ENCODE data around the gene ZSWIM8. TPM values are rescaled to one million over a fixed set of nuclear protein-coding genes. Genes with fewer than 3 reads are reported as not detected.

ZSWIM8 gene
- total and polyA plus RNA-seq, 2 of the 8 experiments (the other 6 are each of a cell fraction or from before 2014, with no cell fraction given), result 44.7 to 99.7 TPM

GRCh38 chr10:73750819-73751218 is 34.6 kb upstream of the ZSWIM8 start:
- no peaks in the 10 kb centered on the region for H3K4me1 ChIP-seq (replicated peaks in 1 of 4; ENCODE audit: control insufficient read depth in 3 of 4, insufficient read depth in 4 of 4, low read length in 3 of 4)
- H3K18ac ChIP-seq (ENCODE audit: extremely low read depth, low read length), result no peak overlapping the region
- no peaks in the 10 kb centered on the region for H3K9me3 ChIP-seq (ENCODE audit: insufficient read depth in 2 of 2, low read depth in 1 of 2, low read length in 1 of 2)
- H3K14ac ChIP-seq (ENCODE audit: insufficient read length), result no peak overlapping the region
- 89% methylated on average over 1 of the region's 1 CpG; no CpG with 5 or more reads in 1 of the 2 experiments for WGBS, 2 experiments (ENCODE audit: extremely low coverage in 1 of 2, insufficient coverage in 1 of 2, insufficient read length in 1 of 2, insufficient replicate concordance in 2 of 2, low coverage in 1 of 2, low lambda C conversion rate in 2 of 2, missing lambda C conversion rate in 1 of 2)
- peaks cover 11 to 20% (median 17%) of the 10 kb centered on the region in 4 experiments; a peak in 7 of 8 replicates for H3K36me3 ChIP-seq (ENCODE audit: control insufficient read depth in 2 of 4, insufficient read depth in 4 of 4, low read length in 3 of 4)
- no peak overlapping the region for H2BK12ac ChIP-seq (ENCODE audit: low read depth, low read length)
- CTCF ChIA-PET (ENCODE audit: partially characterized antibody), result no interaction called here
- no peak overlapping the region for H2AK5ac ChIP-seq (ENCODE audit: low read depth, low read length)
- DNase-seq (ENCODE audit: low read depth in 1 of 2, low spot score in 2 of 2) (no peak), FAIRE-seq (no peak)
- POLR2A ChIA-PET (ENCODE audit: partially characterized antibody), result interaction anchor here (5.8 kb wide), 1 partner anchor 8 kb away, joined by 35 read pairs; the partner anchor contains the start of gene SEC24C
- no peaks in the 10 kb centered on the region for H3K23me2 ChIP-seq (ENCODE audit: low read depth, low read length)
- H3K79me2 ChIP-seq (ENCODE audit: control insufficient read depth in 1 of 2, insufficient read depth in 2 of 2, low read length in 2 of 2), result peaks cover 0 to 15% of the 10 kb centered on the region in 2 experiments; a peak in 2 of 4 replicates
- no peak overlapping the region for H4K8ac ChIP-seq (ENCODE audit: extremely low read depth, insufficient read depth, low read length)
- H4K91ac ChIP-seq (replicated peaks; ENCODE audit: insufficient read length, low read length), result no peak overlapping the region
- H3K27me3 ChIP-seq (replicated peaks in 1 of 4; ENCODE audit: control insufficient read depth in 3 of 4, extremely low read depth in 1 of 4, insufficient read depth in 3 of 4, low read length in 3 of 4), result no peaks in the 10 kb centered on the region
- no peak overlapping the region for H2AFZ ChIP-seq (ENCODE audit: low read length)
- H3K56ac ChIP-seq (replicated peaks; ENCODE audit: insufficient read length, low read depth, low read length), result no peak overlapping the region
- no peak overlapping the region for H2BK15ac ChIP-seq (ENCODE audit: low read length)
- no peak overlapping the region for H3K27ac ChIP-seq (ENCODE audit: low read depth, low read length)
- H4K20me1 ChIP-seq (replicated peaks in 1 of 2; ENCODE audit: control insufficient read depth in 1 of 2, insufficient read depth in 2 of 2, low read length in 2 of 2), result peaks cover 0 to 6% of the 10 kb centered on the region in 2 experiments
- peaks cover 14% of the 10 kb centered on the region for H3K79me1 ChIP-seq (ENCODE audit: low read depth, low read length)
- no peak overlapping the region for H2BK5ac ChIP-seq (ENCODE audit: low read depth, low read length)
- H2BK120ac ChIP-seq (replicated peaks; ENCODE audit: low read depth, low read length), result no peak overlapping the region
- H3K4me2 ChIP-seq (ENCODE audit: insufficient read depth in 1 of 2, low read depth in 2 of 2, low read length in 2 of 2), result no peak overlapping the region
- H3K4ac ChIP-seq (replicated peaks; ENCODE audit: insufficient read length, low read depth, low read length), result no peak overlapping the region
- no peak for TF ChIP-seq CBX5 (IDR thresholded peaks at IDR 0.05; ENCODE audit: low read depth, low read length)
- no peak for TF ChIP-seq RXRA (IDR thresholded peaks at IDR 0.05; ENCODE audit: insufficient read depth, low read depth, low read length)
- no peak overlapping the region for H2BK20ac ChIP-seq (ENCODE audit: low read length)
- no peak overlapping the region for H3K9ac ChIP-seq (replicated peaks in 1 of 4; ENCODE audit: extremely low read depth in 1 of 4, low read depth in 3 of 4, low read length in 3 of 4)
- H4K5ac ChIP-seq (ENCODE audit: insufficient read length, low read depth, low read length), result no peak overlapping the region
- no peak overlapping the region for H3K4me3 ChIP-seq (ENCODE audit: extremely low read depth in 1 of 4, insufficient read depth in 2 of 4, low read depth in 3 of 4, low read length in 4 of 4)
- no peak overlapping the region for H3K23ac ChIP-seq (ENCODE audit: insufficient read length)
